AG04449 (cell line): Measurements from ENCODE around the gene INSRR.

Experiments
- CTCF ChIA-PET: fragments of 350-600 bp; formaldehyde crosslinking; extraction: SDS; loops from one replicate; lab custom pipeline; 2021; ENCODE audit warnings: antibody characterized with exemption; lab: Yijun Ruan, JAX
- POLR2A ChIA-PET: fragments of 400-600, 350-600 bp; formaldehyde crosslinking; extraction: SDS; loops from one replicate; lab custom pipeline; 2020; ENCODE audit warnings: antibody characterized with exemption, inconsistent platforms; lab: Yijun Ruan, JAX
- DNase-seq: peaks from one replicate; pipeline ENCODE4 v3.0.0-alpha.2; 2010; ENCODE audit warnings: low read depth, low spot score
- H3K4me3 ChIP-seq: 2 replicates; pipeline ENCODE4 v1.5.1; 2011; ENCODE audit warnings: low read depth, mild to moderate bottlenecking, control low read depth, low read length
- TF ChIP-seq, protein P1 (sequence below): IDR thresholded peaks from one replicate; pipeline ENCODE4 v1.5.1; 2011; ENCODE audit warnings: mild to moderate bottlenecking, moderate library complexity, low read length, control low read depth, inconsistent platforms; ENCODE audit not compliant: insufficient read depth; ENCODE audit errors: missing control alignments

INSRR gene

DNA sequence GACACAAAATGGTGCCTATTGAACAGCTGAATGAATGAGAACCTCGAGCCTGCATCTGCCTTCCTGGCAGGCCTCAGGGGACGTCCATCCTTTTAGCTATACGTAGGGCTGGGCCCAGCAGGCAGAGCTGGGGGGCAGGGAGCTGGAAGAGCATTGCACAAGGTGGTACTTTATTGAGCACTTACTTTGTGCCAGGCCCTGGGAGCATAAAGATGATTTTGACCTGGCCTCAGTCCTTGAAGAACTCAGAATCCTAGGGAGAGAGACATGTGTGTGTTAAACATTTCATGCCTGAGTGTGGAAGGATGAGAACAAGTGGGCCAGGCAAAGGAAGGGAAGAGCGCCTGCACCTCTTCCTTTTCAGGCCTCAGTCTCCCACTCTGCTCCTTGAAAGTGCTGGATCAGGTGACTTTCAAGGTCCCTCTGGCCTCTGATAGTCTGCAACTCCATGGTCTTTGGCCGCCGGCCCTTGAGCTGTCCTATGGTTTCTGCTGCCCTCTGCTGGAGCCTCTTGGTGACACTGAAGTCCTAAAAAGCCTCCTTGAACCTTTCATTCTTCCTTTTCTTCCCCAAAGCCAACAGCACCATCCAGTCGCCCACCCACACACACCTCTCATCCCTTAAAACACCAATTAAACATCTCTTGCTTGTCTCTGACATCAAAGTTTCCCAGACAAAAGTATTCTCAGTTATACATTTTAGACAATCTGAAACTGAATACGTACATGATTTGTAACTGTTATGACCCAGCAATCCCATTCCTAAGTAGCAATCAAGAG is 31.1 kb upstream of the INSRR start:
- ChIA-PET CTCF (interaction anchor here (0.7 to 23.6 kb wide), 41 partner anchors 11 to 319 kb away, joined by 3 to 678 read pairs (median 5); partner anchors contain the start of genes INSRR, ISG20L2, LRRC71 and METTL25B), POLR2A (no interaction called here)
- DNase-seq: no peak

DNA sequence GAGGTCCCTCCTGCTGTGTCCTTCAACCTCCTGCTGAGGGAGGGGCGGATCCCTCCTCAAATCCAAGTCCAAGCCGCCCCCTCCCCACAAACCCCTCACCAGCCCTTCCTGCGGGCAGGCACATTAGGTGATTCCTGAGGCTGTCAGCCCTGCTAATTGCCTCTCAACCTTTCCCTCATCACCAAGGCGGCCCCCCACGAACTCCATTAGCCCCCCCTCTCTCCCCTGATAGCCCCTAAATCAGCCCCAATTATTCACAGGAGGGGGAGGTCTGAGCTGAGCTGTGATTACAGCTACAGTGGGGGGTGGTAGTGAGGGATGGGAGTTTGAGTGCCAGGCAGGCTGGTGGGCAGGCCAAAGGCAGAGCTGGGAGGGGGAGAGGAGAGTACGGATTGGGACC is 28.8 kb upstream of the INSRR start:
- TF ChIP-seq, protein P1, sequence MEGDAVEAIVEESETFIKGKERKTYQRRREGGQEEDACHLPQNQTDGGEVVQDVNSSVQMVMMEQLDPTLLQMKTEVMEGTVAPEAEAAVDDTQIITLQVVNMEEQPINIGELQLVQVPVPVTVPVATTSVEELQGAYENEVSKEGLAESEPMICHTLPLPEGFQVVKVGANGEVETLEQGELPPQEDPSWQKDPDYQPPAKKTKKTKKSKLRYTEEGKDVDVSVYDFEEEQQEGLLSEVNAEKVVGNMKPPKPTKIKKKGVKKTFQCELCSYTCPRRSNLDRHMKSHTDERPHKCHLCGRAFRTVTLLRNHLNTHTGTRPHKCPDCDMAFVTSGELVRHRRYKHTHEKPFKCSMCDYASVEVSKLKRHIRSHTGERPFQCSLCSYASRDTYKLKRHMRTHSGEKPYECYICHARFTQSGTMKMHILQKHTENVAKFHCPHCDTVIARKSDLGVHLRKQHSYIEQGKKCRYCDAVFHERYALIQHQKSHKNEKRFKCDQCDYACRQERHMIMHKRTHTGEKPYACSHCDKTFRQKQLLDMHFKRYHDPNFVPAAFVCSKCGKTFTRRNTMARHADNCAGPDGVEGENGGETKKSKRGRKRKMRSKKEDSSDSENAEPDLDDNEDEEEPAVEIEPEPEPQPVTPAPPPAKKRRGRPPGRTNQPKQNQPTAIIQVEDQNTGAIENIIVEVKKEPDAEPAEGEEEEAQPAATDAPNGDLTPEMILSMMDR: no peak
- ChIA-PET POLR2A (no interaction called here), CTCF (interaction anchor here (1.5 to 23.6 kb wide), 10 partner anchors 11 to 228 kb away, joined by 4 to 678 read pairs (median 190); partner anchors contain the start of genes INSRR, ISG20L2, LRRC71 and METTL25B)

More for the DNA sequence above, 31.1 kb upstream of the INSRR start:
- H3K4me3 ChIP-seq: no peak overlapping the region
- TF ChIP-seq, protein P1: peak; percentile 79

DNA sequence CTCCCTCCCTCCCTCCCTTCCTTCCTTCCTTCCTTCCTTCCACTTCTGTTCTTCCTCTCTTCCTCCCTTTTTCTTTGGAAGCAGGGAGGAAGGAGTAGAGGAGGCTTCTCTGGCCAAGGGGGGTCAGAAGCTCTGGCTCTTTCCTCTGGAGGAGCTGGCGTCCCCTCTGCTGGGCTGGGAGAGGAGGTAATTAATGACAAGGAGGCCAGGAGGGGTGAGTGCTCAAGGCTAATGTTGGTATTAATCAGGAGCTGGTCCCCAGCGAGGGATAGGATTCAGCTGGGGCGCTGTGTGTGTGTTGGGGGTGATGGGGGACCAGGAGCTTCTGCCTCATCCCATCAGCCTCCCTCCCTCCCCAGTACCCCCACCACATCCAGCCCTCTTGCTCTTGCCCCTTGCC is 28.4 kb upstream of the INSRR start:
- ChIA-PET POLR2A (no interaction called here), CTCF (interaction anchor here (0.8 to 23.6 kb wide), 9 partner anchors 11 to 228 kb away, joined by 3 to 678 read pairs (median 204); partner anchors contain the start of genes INSRR, ISG20L2, LRRC71 and METTL25B)
- TF ChIP-seq, protein P1: no peak
- no peak overlapping the region for H3K4me3 ChIP-seq
- no peak for DNase-seq

More for the DNA sequence above, 28.8 kb upstream of the INSRR start:
- no peak overlapping the region for H3K4me3 ChIP-seq
- no peak for DNase-seq

DNA sequence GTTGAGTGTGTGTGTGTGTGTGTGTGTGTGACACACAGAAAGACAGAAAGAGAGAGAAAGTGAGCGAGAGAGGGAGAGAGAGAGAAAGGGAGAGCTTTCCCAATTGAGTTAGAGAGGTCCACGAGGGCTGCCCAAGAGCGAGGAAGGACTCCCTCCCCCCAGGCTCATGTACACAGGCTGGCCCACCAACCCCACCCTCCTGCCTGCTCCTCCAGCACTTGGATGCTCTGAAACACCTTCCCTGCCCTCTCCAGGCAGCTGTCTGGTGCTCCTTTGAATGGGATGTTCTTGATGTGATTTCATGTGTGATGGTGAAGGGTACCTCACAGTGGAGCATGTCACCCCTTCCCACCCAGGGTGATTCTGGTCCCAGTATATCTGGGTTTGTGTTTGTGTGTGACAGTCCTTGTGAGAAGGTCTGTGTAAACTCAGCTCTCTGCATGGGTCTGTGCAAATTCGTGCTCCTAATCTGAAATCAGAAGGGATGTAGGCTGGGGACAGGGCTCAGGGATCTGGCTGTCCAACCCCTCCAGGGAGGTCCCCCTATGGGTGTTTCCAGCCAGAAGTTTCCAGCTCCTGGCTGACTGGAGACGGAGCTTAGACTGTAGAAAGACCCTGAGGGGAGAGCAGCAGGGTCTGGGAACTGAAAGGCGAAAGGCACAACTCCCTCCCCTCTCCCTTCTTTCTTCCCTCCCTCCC is 27.8 kb upstream of the INSRR start:
- ChIA-PET POLR2A (no interaction called here), CTCF (interaction anchor here (0.8 to 23.6 kb wide), 10 partner anchors 10 to 227 kb away, joined by 3 to 678 read pairs (median 190); partner anchors contain the start of genes INSRR, ISG20L2, LRRC71 and METTL25B)
- DNase-seq: no peak
- H3K4me3 ChIP-seq: no peak overlapping the region
- TF ChIP-seq, protein P1: no peak

DNA sequence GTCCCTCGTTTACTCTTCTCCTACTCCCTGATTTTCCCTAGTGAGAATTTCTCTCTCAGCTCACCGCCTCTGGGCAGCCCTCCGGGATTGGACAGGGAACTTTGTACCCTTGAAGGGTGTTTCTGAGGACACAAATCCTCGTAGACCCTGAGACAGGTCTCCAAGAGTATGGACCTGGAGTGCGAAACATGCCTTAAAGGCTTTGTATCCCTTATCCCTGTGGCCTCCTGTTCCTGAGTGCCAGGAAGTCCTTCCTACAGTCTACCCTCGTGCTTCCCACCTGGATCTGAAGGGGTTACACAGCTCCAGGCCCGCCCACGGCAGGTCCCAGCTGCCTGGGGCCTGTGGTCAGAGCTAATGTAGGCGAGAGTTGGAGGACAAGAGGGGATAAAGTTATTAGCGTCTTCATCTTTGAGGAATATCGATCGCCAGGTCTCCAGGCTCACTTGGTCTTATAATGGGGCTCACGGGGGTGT is 27.0 kb upstream of the INSRR start:
- POLR2A ChIA-PET: no interaction called here
- CTCF ChIA-PET: interaction anchor here (1.4 to 23.6 kb wide), 8 partner anchors 10 to 198 kb away, joined by 3 to 678 read pairs (median 210); partner anchors contain the start of genes INSRR, ISG20L2, LRRC71 and METTL25B
- TF ChIP-seq, protein P1: no peak
- no peak for DNase-seq
- H3K4me3 ChIP-seq: no peak overlapping the region
